COR-L47 (cell line): Measurements from ENCODE around the gene RAPSN.
A peak's percentile ranks its signal among the peaks of the same experiment; 100 is the strongest.

Experiments
- DNase-seq: peaks from one replicate; lab custom pipeline; 2025; lab: John Stamatoyannopoulos, UW

Gene RAPSN

DNA sequence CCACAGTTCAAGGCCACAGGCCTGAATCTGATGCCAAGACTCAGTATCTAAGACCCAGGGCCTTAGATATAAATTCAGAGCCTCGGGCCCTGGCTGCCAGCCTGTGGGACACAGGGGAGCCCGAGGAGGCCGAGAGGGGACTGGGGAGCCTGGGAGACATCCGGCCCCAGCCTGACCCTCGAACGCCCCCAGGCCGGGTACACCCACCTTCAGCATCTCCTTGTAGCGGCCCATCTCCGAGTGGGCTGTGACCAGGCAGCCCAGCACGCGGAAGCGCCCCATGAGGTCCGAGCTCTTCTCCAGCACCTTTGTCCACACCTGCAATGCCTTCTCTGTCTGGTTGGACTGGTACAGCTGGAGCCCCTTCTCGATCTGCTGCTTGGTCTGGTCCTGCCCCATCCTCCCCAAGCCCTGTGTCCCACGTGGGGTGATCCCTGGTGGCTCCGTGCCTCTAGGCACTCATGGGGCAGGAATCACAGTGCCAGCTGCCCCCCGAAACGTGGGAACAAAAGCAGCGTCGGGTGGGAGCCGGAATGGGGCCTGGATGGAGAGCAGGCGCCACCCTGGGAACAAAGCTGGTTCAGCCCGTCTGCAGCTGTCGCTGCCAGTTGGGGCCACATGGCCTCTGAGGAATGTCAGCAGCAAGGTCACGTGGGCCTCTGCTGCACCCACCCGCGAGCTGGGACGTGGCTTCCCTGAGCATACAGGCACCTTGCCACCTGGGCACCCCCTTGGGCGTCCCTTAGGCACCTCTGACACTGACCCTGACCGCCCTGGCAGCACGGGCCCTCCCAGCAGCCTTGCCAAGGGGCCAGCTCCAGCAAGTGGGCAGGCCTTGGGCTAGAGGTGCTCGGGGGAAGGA lies at the start of gene RAPSN:
TSS of gene RAPSN (minus strand) at position 571 of the 862 bp plus-strand sequence. CDS start at position 399, 172 bp downstream.
- DNase-seq, result no peak

DNA sequence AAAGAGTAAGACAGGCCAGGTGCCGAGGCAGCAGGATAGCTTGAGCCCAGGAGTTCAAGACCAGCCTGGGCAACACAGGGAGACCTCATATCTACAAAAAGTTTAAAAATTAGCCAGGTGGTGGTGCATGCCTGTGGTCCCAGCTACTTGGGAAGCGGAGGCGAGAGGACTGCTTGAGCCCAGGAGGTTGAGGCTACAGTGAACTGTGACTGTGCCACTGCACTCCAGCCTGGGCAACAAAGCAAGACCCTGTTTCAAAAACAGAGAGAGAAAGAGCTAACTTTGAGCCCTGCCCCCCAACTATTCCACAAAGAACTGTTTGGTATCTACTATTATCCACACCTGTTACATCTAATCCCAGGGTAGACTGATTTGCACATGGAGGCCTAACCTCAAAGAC lies 49.2 kb upstream of the RAPSN start:
- no peak for DNase-seq

DNA sequence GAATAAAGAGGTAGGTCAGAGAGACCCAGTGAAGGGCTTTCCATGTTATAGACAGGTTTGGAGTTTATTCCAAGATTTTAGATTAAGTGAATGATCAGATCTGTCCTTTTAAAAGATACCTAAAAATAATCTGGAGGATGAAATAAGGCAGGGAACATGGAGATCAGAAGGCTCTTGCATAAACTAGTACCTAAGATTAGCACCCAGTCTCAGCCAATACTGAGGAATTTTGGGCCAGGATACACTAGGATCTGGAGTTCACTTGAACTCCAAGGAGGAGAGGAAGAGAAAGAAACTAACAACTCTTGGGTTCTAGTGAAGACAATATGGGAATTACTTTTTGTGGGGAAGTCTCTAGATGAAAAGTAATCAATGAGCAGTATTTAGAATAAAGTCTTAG lies 47.9 kb upstream of the RAPSN start:
- no peak for DNase-seq

DNA sequence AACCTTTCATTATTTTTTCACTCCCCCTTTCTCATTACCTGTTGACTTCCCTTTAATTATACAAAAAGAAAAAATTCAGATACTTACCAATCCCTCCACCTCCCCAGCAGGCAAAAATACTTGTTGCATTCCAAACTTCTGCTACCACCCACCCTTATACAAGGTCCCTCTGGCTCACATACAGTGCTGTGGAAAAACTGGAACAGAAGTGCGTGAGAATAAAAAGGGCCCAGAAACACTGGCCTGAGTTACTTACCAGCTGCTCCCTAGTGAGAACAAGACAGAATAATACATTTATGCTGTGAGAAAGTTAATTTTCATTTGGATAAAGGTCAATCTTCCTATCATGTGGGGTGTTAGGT lies 46.9 kb upstream of the RAPSN start:
- DNase-seq, result no peak

DNA sequence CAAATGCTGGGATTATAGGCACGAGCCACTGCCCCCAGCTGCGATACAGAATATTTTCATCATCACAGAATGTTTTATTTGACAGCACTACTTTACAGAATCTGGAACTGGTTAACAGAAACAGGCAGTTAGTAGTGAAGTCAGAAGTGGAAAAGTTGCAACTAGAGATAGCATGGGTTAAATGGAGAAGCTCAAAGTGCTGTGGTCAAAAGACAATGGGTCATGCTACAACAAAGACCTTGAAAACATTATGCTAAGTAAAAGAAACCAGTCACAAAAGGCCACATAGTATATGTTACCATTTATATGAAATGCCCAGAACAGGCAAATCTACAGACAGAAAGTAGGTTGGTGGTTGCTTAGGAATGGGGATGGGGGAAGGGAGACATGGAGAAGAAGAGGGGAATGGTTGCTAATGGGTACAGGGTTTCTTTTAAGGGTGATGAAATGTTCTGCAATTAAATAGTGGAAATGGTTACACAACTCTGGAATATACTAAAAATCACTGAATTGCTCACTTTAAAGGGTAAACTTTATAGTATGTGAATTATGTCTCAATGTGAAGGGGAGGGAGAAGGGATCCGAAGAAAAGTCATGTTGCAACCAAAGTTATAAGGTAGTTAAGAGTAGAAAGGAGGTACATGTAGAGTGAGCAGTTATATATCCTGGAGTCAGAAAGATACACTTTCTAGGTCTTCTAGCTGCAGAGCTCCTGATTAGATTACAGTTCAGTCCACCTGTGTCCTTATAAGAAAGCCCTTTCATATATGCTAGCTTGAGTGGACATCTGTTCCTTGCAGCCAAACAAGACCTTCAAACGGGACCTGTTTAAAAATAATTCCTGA lies 46.3 kb upstream of the RAPSN start:
- no peak for DNase-seq

DNA sequence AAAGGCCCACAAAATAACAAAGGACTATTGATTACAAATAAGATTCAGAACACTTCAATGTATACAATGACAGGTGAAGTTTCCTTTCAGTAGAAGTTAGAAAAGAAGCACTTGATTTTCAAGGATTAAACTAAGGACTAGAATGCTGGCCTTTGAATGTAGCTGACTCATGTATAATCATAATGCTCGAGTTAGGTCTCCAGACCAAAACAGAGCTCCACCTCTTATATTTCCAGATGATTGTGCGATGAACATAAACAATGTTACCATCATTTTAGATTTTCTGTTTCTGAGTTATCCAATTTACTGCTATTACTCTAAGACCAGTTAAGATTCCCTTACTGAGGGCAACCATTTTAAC lies 40.4 kb upstream of the RAPSN start:
- DNase-seq, result no peak

DNA sequence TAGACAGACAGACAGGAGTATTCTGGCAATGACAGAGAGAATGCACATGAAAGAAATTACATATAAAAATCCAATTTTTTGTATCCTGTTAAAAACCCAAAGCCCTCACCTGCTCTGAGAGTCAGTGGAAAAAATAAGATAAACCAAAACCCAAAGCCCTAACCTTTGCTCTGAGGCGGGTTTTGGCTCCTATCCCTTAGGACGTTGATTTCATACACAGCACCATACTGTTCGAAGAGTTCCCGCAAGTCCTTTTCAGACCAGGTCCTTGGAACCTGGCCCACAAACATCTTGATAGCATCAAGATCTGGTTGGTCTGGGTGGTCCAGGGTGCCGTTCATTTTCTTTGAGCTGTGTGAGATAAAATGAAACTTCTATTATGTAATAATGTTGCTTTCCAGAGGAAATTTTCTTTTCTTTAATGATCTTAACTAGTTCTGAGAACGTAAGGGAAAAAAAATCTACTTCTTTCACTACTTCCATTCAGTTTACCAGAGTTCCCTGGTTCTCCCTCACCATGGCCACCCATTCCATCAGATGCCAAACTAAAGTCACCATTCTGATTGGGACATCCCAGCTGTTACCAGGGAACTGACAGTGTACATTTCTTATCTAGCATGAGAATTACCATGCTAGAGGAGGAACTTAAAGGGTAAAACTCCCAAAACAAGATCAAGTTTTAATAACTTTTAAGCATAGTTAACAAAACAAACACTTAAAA lies 39.9 kb upstream of the RAPSN start:
- no peak for DNase-seq

DNA sequence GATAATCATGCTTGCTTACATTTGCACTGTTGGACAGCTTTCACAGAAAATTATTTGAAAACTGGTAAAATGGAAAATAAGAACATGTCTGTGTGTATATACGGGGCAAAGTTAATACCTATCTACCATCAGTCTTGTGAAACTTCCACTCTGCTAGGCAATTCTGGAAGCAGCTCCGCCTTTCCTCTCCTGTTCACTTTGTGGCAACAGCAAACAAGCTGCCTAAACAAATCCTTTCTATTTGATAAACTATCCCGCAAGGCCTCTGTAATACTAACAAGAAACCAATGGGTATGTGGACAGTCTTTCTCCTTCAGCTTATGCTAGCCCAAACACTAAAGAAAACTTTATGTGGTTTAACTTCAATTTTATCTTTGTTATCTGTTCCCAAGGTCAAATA lies 39.2 kb upstream of the RAPSN start:
- DNase-seq, result no peak

DNA sequence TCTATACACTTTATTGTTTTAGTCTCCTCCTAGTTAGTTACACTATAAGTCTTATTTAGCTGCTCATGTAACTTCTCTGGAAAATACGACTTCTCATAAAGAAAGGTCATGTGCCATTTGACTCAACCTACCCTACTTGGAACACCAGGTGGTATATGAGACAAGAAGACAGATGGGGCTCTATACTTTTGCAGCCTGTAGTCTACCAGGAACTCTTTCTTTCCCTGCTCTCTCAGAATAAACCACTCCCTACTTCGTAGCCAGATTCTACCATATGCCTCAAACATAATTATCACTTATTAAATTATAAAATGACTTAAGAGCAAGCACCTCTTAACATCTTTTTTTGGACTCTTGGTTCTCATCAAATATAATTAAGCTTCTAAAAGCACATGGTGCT lies 38.5 kb upstream of the RAPSN start:
- DNase-seq, result no peak

DNA sequence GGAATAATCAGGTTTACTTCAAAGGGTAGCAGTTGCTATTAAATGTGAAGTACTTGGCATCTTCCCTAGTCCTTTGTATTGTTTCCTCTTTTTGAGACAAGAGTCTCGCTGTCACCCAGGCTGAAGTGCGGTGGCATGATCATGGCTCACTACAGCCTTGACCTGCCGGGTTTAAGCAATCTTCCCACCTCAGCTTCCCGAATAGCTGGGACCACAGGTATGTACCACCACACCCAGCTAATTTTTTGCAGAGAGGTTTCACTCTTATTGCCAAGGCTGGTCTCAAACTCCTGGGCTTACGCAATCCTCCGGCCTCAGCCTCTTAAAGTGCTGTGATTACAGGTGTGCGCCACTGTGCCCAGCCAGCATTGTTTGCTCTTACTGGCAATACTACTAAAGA lies 36.2 kb upstream of the RAPSN start:
- no peak for DNase-seq

DNA sequence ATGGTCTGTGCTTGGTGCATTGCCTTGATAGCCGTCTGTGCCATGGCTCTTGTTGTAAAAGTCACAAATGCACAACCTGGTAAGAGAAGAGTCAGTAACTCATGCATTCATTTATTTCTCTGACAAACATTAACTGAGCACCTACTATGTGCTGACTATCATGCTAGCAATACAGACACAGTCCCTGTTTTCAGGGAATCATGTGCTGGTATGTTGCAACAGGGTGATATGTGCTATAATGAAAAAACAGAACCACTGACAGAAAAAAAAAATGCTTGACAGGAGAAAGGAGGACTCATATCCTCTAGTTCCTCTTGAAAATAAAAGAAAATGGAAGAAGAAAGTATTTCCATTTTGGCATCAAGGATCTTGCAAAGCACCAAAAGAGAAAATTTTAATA lies 34.5 kb upstream of the RAPSN start:
- DNase-seq, result no peak

DNA sequence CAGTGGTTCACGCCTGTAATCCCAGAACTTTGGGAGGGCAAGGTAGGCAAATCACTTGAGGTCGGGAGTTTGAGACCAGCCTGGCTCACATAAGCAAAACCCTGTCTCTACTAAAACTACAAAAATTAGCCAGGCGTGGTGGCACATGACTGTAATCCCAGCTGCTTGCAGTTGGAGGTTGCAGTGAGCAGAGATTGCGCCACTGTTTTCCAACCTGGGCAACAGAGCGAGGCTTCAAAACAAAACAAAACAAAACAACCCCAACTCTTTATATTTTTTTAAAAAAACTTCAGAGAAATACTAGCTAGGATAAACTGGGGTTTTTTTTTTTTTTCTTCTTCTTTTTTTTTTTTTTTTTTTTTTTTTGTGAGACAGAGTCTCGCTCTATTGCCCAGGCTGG lies 31.8 kb upstream of the RAPSN start:
- no peak for DNase-seq

DNA sequence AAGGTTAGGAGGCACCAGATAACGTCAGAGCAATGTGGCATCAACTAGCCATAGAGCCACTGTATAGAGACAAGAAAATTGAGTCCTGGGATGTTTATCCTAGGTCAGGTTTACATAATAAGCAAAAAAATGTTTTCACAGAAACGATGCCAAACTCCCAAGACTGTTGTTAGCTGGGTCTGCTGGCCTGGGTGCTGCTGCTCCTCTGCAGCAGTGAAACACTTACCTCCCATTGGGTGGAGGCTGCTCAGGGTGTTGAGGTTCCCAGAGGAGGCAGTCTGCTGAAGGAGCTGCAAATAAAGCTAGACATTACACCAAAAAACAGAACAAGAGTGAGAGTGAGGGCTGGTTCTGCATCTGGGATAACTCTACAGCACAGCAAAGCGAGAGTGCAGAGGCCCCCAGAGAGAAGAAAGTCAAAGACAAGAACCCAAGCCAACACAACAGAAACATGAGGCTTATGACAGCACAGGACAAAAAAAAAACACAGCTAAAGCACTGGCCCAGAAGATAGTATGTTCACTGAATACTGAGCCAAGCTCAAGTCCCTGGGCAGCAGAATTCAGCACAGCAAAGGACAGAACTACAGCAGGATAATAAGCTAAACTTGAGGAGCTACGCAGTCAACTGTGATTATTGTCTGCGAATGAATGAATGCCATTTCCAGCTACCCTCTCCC lies 29.9 kb upstream of the RAPSN start:
- no peak for DNase-seq

DNA sequence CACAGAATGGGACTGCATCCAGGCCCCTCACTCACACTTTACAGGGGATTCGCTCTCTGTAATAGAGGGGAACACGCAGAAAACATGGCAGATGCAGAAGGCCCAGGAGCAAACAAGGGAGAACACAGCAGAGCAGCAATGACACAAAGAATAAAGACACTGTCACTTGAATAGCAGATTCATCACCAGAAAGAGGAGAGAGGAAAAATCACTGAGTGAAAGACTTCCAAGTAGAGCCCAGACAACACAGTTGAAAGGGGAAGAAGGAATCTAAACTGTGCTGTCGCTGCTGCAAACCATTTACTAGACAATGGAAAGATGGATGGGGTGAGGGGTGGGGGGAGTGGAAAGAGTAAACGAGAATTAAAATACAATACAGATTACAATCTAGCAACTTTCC lies 28.8 kb upstream of the RAPSN start:
- no peak for DNase-seq

DNA sequence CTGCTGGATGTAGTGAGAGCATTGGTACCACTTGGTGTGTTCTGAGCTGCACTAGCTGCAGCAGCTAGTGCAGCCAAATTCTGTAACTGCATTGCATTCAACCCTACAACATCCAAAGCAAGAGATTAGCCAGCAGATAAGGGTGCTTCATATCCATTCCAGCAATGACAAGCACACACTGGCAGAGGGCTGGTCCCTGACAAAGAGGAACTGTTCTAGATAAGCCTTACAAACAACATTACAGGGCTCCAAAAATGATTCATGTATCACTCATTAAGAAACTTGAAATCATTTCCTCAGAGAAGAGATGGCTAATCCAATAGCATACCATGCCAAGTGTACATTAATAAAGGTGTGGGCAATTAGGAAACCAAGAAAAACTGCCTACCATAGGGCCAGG lies 28.4 kb upstream of the RAPSN start:
- no peak for DNase-seq

DNA sequence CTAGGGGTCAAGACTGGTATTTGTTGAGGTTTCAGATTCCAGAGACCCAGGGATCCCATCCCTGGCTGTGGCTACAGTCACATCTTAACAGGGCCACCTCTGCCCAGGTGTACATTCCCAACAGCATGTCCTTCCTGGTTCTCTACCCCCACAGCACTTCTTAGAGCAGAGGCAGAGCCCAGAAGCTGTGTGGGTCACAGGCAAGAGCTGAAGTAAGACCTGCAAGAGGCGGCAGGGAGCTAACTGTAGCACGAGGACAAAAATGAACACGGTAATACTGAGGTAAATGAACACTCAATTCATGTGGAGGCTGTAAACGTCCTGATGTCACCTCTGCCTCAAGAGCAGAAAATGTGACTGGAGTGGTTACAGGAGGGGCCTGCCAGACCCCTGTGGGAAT lies 21.7 kb upstream of the RAPSN start:
- no peak for DNase-seq

DNA sequence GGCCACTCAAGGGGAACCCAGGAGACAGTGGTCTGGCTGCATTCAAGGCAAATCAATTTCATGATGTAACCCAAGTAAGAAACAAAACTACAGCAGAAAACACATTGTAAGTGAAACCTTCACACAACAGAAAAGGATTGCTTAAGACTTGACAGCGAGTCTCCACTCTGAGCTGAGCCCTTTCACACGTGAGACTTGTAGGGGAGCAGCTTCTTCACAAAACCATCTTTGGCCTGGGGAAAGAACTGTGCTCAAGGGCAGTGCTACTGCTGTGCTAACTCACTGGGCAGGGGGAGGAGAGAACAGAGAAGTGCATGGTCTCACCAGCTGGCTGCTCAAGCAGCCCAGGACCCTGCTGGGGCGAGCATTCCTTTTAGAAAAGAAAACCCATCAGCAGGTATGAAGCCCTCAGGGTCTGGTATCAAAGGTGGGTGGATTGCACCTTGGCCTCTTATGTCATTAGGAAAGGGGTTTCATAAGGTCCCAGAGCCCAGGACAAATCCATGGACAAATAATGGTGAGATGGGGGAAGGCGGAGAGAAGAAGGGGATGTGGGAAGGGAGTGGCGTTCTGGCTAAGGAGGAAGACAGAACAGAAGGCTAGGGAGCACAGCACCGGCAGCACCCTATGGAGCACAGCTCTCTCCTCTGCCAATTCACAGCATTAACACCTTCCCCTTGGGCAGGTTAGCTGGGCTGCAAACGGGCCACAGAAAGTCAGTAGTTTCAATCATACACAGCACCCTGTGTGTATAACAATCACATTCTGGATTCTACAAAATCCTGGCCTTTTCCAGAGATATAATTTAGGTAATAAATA lies 20.6 kb upstream of the RAPSN start:
- no peak for DNase-seq

DNA sequence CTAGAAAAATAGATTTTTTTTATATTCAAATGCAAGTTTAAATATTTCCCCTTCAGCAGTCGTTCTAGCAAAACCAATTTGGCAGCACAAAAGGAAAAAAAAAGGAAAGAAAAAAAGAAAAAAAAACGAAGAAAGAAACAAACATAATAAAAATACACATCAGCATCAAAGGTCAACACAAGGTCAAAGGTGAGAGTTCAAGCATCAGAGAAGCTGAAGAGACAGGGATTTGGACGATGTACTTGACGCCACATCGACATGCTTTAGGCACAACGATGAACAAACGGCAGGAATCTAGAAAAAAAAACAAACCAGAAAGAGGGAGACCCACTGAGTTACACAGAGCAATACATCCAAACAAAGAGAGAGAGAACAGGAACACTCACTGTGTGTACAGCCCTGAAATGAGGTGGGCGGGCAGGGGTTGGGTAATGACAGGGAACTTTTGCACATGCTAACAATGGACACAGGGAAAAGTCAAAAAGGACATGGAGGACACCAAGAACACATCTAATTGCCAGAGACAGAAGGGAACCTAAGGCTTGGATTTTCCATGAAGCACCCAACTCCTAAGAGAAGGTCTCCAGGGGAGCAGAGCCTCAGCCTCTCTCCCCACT lies 19.8 kb upstream of the RAPSN start:
- DNase-seq, result no peak

DNA sequence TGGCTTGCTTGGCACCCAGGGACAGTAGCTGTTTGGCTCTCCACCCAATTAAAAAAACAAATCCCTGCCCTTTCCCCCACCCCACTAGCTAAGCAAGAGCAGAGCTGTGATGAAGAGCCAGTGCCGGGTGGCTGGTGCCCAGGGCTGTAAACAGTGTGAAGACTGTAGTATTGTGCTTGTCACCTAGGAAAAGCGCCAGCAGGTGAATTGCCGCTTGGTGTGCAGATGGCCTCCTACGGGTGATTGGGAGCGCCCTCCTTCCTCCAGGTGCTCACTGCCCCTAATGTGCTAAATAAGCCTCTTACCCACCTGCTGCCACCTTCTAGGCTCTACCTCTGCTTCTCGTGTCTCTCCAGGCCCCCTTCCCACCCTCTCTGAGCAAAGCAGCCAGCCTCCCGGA lies 18.4 kb upstream of the RAPSN start:
- DNase-seq, result peak; percentile 88

DNA sequence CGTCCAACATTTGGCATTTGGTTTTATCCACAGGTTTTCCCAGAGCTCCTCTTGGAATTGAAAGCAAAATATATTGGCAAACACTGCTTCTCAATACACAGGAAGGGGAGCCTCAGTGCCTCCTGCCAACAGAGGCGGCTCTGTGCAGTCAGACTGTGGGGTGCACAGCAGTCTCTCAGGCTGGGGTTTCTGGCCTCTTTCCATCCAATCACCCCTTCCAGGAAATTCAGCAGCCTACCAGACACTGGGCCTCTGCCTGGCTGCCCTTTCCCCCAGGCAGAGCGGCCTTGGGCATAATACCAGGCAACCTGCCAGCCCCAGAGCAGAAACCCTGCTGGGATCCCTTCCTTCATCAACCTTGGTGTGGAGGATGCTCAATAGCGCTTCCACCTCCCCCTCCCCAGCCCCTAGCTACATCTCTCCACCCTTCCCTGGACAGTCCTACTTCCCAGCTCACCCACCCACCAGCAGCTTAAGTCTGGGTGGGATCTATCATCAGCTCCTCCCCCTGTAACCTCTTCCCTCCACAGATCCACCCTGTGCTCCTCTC lies 17.8 kb upstream of the RAPSN start:
- peak; percentile 95 for DNase-seq

DNA sequence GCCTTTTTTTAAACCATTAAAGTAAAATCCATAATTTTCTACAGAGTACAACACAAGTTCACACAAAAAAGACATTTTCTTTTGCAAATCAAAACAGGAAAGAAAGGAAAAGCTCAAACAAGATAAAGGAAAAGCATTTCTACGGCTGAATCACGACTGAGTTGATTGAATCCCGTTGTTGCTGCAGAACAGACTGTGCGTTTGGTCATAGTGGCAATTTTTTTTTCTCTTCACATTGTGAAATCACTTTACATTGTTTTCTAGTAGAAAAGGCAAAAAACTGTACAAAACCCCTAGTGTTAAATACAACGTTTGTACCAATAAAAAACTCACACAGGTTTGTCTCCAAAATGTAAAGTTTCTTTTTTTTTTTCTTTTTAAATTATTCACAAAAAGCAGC lies 17.3 kb upstream of the RAPSN start:
- DNase-seq, result no peak
